HepG2 (cell line): ENCODE measurements around the gene JPH4. TPM values are rescaled to one million over a fixed set of nuclear protein-coding genes. Genes with fewer than 3 reads are reported as not detected.

Source experiments
- EP300 ChIP-seq, 3 experiments: sonication (generic) in 1 of 3; formaldehyde crosslinking in 1 of 3; IDR thresholded peaks; 2 replicates each; pipeline versions ENCODE4 v1.5.1 to v1.6.1; 2011 to 2020; ENCODE audit warnings: low read depth in 2 of 3, low read length in 2 of 3, borderline replicate concordance in 1 of 3, improper control_type of control experiment in 1 of 3, mild to moderate bottlenecking in 1 of 3, missing genetic modification reagents in 1 of 3, moderate library complexity in 1 of 3
- ERF ChIP-seq: IDR thresholded peaks from 2 replicates; pipeline ENCODE4 v1.6.1; 2018; ENCODE audit warnings: missing biosample characterization, missing genetic modification reagents
- FOXA3 ChIP-seq: IDR thresholded peaks from 2 replicates; pipeline ENCODE4 v1.6.1; 2016; ENCODE audit warnings: missing genetic modification reagents, missing compliant biosample characterization
- HDAC2 ChIP-seq: sonication (generic); formaldehyde crosslinking; IDR thresholded peaks from 2 replicates; pipeline ENCODE4 v1.4.0; 2020; ENCODE audit warnings: missing genetic modification reagents
- HNRNPH1 ChIP-seq: fragments of 200-400 bp; formaldehyde crosslinking; optimal IDR thresholded peaks from 2 replicates; pipeline ENCODE3; 2017; ENCODE audit warnings: mild to moderate bottlenecking, low read depth, low read length
- KLF16 ChIP-seq, 2 experiments: sonication (generic) in 1 of 2; formaldehyde crosslinking in 1 of 2; IDR thresholded peaks; 2 replicates each; pipeline versions ENCODE4 v1.6.1 to v1.8.0; 2016 to 2023; ENCODE audit warnings: missing genetic modification reagents in 2 of 2, missing compliant biosample characterization in 1 of 2
- MAFF ChIP-seq: IDR thresholded peaks from 2 replicates; pipeline ENCODE4 v1.6.1; 2011; ENCODE audit warnings: low read depth, low read length, improper control_type of control experiment
- MEF2D ChIP-seq: sonication (generic); formaldehyde crosslinking; IDR thresholded peaks from 2 replicates; pipeline ENCODE4 v1.5.1; 2020; ENCODE audit warnings: mild to moderate bottlenecking, missing genetic modification reagents
- MLLT10 ChIP-seq: sonication (generic); formaldehyde crosslinking; IDR thresholded peaks from 2 replicates; pipeline ENCODE4 v1.4.0; 2020; ENCODE audit warnings: missing genetic modification reagents
- MTF1 ChIP-seq: sonication (generic); formaldehyde crosslinking; IDR thresholded peaks from 2 replicates; pipeline ENCODE4 v1.5.0; 2020; ENCODE audit warnings: missing genetic modification reagents
- NCOR1 ChIP-seq: fragments of 200-600 bp; sonication (generic); IDR thresholded peaks from 2 replicates; pipeline ENCODE4 v1.7.0; 2017; ENCODE audit warnings: antibody characterized with exemption, low read length, borderline replicate concordance
- SOX5 ChIP-seq: IDR thresholded peaks from 2 replicates; pipeline ENCODE4 v1.6.1; 2016; ENCODE audit warnings: borderline replicate concordance
- ZBTB7B ChIP-seq: sonication (generic); formaldehyde crosslinking; IDR thresholded peaks from 2 replicates; pipeline ENCODE4 v1.4.0; 2020; ENCODE audit warnings: missing genetic modification reagents
- ZNF18 ChIP-seq: sonication (generic); formaldehyde crosslinking; IDR thresholded peaks from 2 replicates; pipeline ENCODE4 v1.8.0; 2022; ENCODE audit warnings: mild to moderate bottlenecking, missing genetic modification reagents; ENCODE audit not compliant: insufficient replicate concordance
- ZNF256 ChIP-seq: sonication (generic); formaldehyde crosslinking; conservative IDR thresholded peaks from 2 replicates; pipeline ENCODE4 v1.4.0; 2020; ENCODE audit warnings: missing genetic modification reagents
- ZNF550 ChIP-seq: sonication (generic); formaldehyde crosslinking; IDR thresholded peaks from 2 replicates; pipeline ENCODE4 v1.4.0; 2020; ENCODE audit warnings: mild to moderate bottlenecking, missing genetic modification reagents, borderline replicate concordance
- ZNF580 ChIP-seq: IDR thresholded peaks from 2 replicates; pipeline ENCODE4 v1.6.1; 2016; ENCODE audit warnings: low read depth, borderline replicate concordance
- ZNF589 ChIP-seq: sonication (generic); formaldehyde crosslinking; conservative IDR thresholded peaks from 2 replicates; pipeline ENCODE4 v1.8.0; 2022; ENCODE audit warnings: mild to moderate bottlenecking, moderate library complexity, missing genetic modification reagents
- ZNF629 ChIP-seq: sonication (generic); formaldehyde crosslinking; conservative IDR thresholded peaks from 2 replicates; pipeline ENCODE4 v1.5.0; 2020; ENCODE audit warnings: missing genetic modification reagents
- ZNF652 ChIP-seq: IDR thresholded peaks from 2 replicates; pipeline ENCODE4 v1.6.1; 2016; ENCODE audit warnings: low read depth, borderline replicate concordance
- polyA plus RNA-seq, 8 experiments: library from polyadenylated mRNA; depleted of rRNA in 3 of 8; stranded (reverse) in 7 of 8; unstranded in 1 of 8; fragments of >200 nt; fragmentation: Illumina TruSeq in 4 of 8; extraction: Trizol in 4 of 8; gene quantifications; 2 replicates each; pipeline versions ENCODE4 v1.2.1 to v1.2.3, GENCODE V29; 2011 to 2016; ENCODE audit warnings: low read depth in 4 of 8, missing spikeins in 1 of 8, mixed read lengths in 1 of 8; ENCODE audit not compliant: insufficient read depth in 1 of 8
- total RNA-seq, 5 experiments: library from RNA; depleted of rRNA; stranded (reverse); fragments of >200 nt; fragmentation: Illumina TruSeq; extraction: Trizol; gene quantifications; 2 replicates each; pipeline ENCODE4 v1.2.3, GENCODE V29; 2016; ENCODE audit warnings: low read depth in 1 of 5
- TF ChIP-seq, protein P1 (sequence below): sonication (generic); formaldehyde crosslinking; IDR thresholded peaks from 2 replicates; pipeline ENCODE4 v1.4.0; 2020; ENCODE audit warnings: mild to moderate bottlenecking, missing genetic modification reagents, borderline replicate concordance
- TF ChIP-seq, protein P2 (sequence below): sonication (generic); formaldehyde crosslinking; IDR thresholded peaks from 2 replicates; pipeline ENCODE4 v1.5.0; 2020; ENCODE audit warnings: missing genetic modification reagents
- TF ChIP-seq, protein P3 (sequence below): sonication (generic); formaldehyde crosslinking; IDR thresholded peaks from 2 replicates; pipeline ENCODE4 v1.5.1; 2020; ENCODE audit warnings: mild to moderate bottlenecking, moderate library complexity, missing genetic modification reagents

The JPH4 gene
- total and polyA plus RNA-seq, 2 of the 13 experiments (the other 11 are each of a cell fraction or from before 2014, with no cell fraction given): 0.08 to 0.22 TPM

GRCh38 chr14:23600322-23600707 lies 21.7 kb upstream of the JPH4 start (continued):
- TF ChIP-seq, protein P1, sequence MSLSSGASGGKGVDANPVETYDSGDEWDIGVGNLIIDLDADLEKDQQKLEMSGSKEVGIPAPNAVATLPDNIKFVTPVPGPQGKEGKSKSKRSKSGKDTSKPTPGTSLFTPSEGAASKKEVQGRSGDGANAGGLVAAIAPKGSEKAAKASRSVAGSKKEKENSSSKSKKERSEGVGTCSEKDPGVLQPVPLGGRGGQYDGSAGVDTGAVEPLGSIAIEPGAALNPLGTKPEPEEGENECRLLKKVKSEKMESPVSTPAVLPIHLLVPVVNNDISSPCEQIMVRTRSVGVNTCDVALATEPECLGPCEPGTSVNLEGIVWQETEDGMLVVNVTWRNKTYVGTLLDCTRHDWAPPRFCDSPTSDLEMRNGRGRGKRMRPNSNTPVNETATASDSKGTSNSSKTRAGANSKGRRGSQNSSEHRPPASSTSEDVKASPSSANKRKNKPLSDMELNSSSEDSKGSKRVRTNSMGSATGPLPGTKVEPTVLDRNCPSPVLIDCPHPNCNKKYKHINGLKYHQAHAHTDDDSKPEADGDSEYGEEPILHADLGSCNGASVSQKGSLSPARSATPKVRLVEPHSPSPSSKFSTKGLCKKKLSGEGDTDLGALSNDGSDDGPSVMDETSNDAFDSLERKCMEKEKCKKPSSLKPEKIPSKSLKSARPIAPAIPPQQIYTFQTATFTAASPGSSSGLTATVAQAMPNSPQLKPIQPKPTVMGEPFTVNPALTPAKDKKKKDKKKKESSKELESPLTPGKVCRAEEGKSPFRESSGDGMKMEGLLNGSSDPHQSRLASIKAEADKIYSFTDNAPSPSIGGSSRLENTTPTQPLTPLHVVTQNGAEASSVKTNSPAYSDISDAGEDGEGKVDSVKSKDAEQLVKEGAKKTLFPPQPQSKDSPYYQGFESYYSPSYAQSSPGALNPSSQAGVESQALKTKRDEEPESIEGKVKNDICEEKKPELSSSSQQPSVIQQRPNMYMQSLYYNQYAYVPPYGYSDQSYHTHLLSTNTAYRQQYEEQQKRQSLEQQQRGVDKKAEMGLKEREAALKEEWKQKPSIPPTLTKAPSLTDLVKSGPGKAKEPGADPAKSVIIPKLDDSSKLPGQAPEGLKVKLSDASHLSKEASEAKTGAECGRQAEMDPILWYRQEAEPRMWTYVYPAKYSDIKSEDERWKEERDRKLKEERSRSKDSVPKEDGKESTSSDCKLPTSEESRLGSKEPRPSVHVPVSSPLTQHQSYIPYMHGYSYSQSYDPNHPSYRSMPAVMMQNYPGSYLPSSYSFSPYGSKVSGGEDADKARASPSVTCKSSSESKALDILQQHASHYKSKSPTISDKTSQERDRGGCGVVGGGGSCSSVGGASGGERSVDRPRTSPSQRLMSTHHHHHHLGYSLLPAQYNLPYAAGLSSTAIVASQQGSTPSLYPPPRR (CRISPR knock-in tag): no peak
- no peak for TF ChIP-seq MLLT10
- peak; percentile 83 for TF ChIP-seq ZNF652
- TF ChIP-seq SOX5 (CRISPR knock-in tag): no peak
- TF ChIP-seq ZNF589 (CRISPR knock-in tag): no peak
- peak; percentile 19; the same call in 1 of the 2 replicates for TF ChIP-seq ZBTB7B (CRISPR knock-in tag)
- no peak for TF ChIP-seq ZNF580 (CRISPR knock-in tag)
- TF ChIP-seq ZNF550 (CRISPR knock-in tag): no peak
- TF ChIP-seq, protein P2, sequence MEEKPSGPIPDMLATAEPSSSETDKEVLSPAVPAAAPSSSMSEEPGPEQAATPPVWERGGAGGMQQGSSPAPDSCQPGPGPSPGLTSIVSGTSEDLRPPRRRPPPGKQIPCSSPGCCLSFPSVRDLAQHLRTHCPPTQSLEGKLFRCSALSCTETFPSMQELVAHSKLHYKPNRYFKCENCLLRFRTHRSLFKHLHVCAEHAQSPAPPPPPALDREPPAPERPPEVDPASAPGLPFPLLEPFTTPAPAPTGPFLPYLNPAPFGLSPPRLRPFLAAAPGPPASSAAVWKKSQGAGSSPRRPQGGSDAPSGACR (CRISPR knock-in tag): 0 out of 2 replicates have a peak, but pooled peaks have one; percentile 53
- TF ChIP-seq ZNF18 (CRISPR knock-in tag): peak; percentile 62
- TF ChIP-seq MAFF: no peak
- TF ChIP-seq ZNF629: no peak
- no peak for TF ChIP-seq FOXA3 (CRISPR knock-in tag)
- TF ChIP-seq ZNF256: no peak
- TF ChIP-seq HDAC2 (CRISPR knock-in tag): no peak
- TF ChIP-seq MEF2D: no peak
- TF ChIP-seq EP300 (IDR thresholded peaks at IDR 0.05; ENCODE audit: low read depth in 2 of 2, low read length in 2 of 2): no peak
- no peak for TF ChIP-seq EP300 (CRISPR knock-in tag; IDR thresholded peaks at IDR 0.05; ENCODE audit: borderline replicate concordance)
- no peak for TF ChIP-seq HNRNPH1
- TF ChIP-seq MTF1 (CRISPR knock-in tag): no peak
- TF ChIP-seq KLF16 (CRISPR knock-in tag; IDR thresholded peaks at IDR 0.05): no peak
- no peak for TF ChIP-seq NCOR1
- peak; percentile 9; the same call in 1 of the 2 replicates for TF ChIP-seq ERF (CRISPR knock-in tag)
- TF ChIP-seq, protein P3, sequence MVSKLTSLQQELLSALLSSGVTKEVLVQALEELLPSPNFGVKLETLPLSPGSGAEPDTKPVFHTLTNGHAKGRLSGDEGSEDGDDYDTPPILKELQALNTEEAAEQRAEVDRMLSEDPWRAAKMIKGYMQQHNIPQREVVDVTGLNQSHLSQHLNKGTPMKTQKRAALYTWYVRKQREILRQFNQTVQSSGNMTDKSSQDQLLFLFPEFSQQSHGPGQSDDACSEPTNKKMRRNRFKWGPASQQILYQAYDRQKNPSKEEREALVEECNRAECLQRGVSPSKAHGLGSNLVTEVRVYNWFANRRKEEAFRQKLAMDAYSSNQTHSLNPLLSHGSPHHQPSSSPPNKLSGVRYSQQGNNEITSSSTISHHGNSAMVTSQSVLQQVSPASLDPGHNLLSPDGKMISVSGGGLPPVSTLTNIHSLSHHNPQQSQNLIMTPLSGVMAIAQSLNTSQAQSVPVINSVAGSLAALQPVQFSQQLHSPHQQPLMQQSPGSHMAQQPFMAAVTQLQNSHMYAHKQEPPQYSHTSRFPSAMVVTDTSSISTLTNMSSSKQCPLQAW (CRISPR knock-in tag): no peak
